ENCODE results near the gene PPY.

The PPY gene

GRCh38 chr17:43936434-43936833 is 5.8 kb downstream of the PPY start:
- H4K8ac ChIP-seq (ENCODE audit: low read depth, low read length): no peak overlapping the region
- no peak overlapping the region for H4K12ac ChIP-seq (ENCODE audit: low read depth, low read length)
- no peak overlapping the region for H3K4me3 ChIP-seq (ENCODE audit: low read depth, low read length)
- no peak overlapping the region for H2BK120ac ChIP-seq (ENCODE audit: insufficient read depth, low read length, poor library complexity)
- no peak overlapping the region for H2AK5ac ChIP-seq (ENCODE audit: low read length)
- H3K27me3 ChIP-seq (ENCODE audit: insufficient read depth, low read length): no peaks in the 10 kb centered on the region
- peaks cover 5% of the 10 kb centered on the region for H3K9me3 ChIP-seq (ENCODE audit: insufficient read depth, low read depth, low read length)
- H3K36me3 ChIP-seq (ENCODE audit: control insufficient read depth in 1 of 2, insufficient read depth in 2 of 2, low read length in 2 of 2): no peaks in the 10 kb centered on the region
- H2BK12ac ChIP-seq (ENCODE audit: low read length): no peak overlapping the region
- no peak overlapping the region for H3K9ac ChIP-seq (ENCODE audit: low read length)
- no peak overlapping the region for H2AFZ ChIP-seq (ENCODE audit: insufficient read depth, low read length, poor library complexity)
- H2BK5ac ChIP-seq (ENCODE audit: low read depth, low read length, poor library complexity): no peak overlapping the region
- no peak overlapping the region for H3K18ac ChIP-seq (ENCODE audit: low read length)
- H3K23ac ChIP-seq (ENCODE audit: low read length): no peak overlapping the region
- WGBS (ENCODE audit: extremely low coverage, insufficient coverage, insufficient read length): no CpG with 5 or more reads among the region's 3 CpGs
- H3K27ac ChIP-seq (ENCODE audit: low read depth, low read length): no peak overlapping the region
- no peak overlapping the region for H3K4me2 ChIP-seq (ENCODE audit: low read length)
- H3K4me1 ChIP-seq (ENCODE audit: control insufficient read depth in 1 of 2, insufficient read depth in 2 of 2, low read length in 2 of 2): peaks cover 4% of the 10 kb centered on the region in 2 experiments
- H3K79me1 ChIP-seq (ENCODE audit: low read length): no peaks in the 10 kb centered on the region
- H3K79me2 ChIP-seq (ENCODE audit: control insufficient read depth, insufficient read depth, low read length, poor library complexity): no peaks in the 10 kb centered on the region
- H4K91ac ChIP-seq (ENCODE audit: low read depth, low read length): no peak overlapping the region
- DNase-seq: no peak
- no peak overlapping the region for H3K4ac ChIP-seq (ENCODE audit: low read depth, low read length)
- no peak overlapping the region for H3K14ac ChIP-seq (ENCODE audit: low read length)

- no peaks in the 10 kb centered on the region for H3K79me2 ChIP-seq (ENCODE audit: control insufficient read depth, insufficient read depth, low read length, poor library complexity)
- no peak overlapping the region for H2AFZ ChIP-seq (ENCODE audit: insufficient read depth, low read length, poor library complexity)
- H3K79me1 ChIP-seq (ENCODE audit: low read length): no peaks in the 10 kb centered on the region
- H2BK12ac ChIP-seq (ENCODE audit: low read length): no peak overlapping the region
- no peak overlapping the region for H4K12ac ChIP-seq (ENCODE audit: low read depth, low read length)
- no peak overlapping the region for H3K23ac ChIP-seq (ENCODE audit: low read length)
- WGBS (ENCODE audit: extremely low coverage, insufficient coverage, insufficient read length): no CpG with 5 or more reads among the region's 6 CpGs
- H3K18ac ChIP-seq (ENCODE audit: low read length): no peak overlapping the region
- H2BK120ac ChIP-seq (ENCODE audit: insufficient read depth, low read length, poor library complexity): no peak overlapping the region
- no peak for DNase-seq
- H3K4ac ChIP-seq (ENCODE audit: low read depth, low read length): no peak overlapping the region
- H3K27ac ChIP-seq (ENCODE audit: low read depth, low read length): no peak overlapping the region
- H3K4me2 ChIP-seq (ENCODE audit: low read length): no peak overlapping the region
- H3K4me1 ChIP-seq (ENCODE audit: control insufficient read depth in 1 of 2, insufficient read depth in 2 of 2, low read length in 2 of 2): peaks cover 4% of the 10 kb centered on the region in 2 experiments
- H3K27me3 ChIP-seq (ENCODE audit: insufficient read depth, low read length): no peaks in the 10 kb centered on the region
- no peak overlapping the region for H4K8ac ChIP-seq (ENCODE audit: low read depth, low read length)
- no peak overlapping the region for H3K9ac ChIP-seq (ENCODE audit: low read length)
- no peak overlapping the region for H3K4me3 ChIP-seq (ENCODE audit: low read depth, low read length)
- H2AK5ac ChIP-seq (ENCODE audit: low read length): no peak overlapping the region
- no peaks in the 10 kb centered on the region for H3K36me3 ChIP-seq (ENCODE audit: control insufficient read depth in 1 of 2, insufficient read depth in 2 of 2, low read length in 2 of 2)
- no peak overlapping the region for H2BK5ac ChIP-seq (ENCODE audit: low read depth, low read length, poor library complexity)
- H3K9me3 ChIP-seq (ENCODE audit: insufficient read depth, low read depth, low read length): peaks cover 5% of the 10 kb centered on the region
- no peak overlapping the region for H3K14ac ChIP-seq (ENCODE audit: low read length)
- no peak overlapping the region for H4K91ac ChIP-seq (ENCODE audit: low read depth, low read length)
These were observed 6.4 kb downstream of the PPY start for GRCh38 chr17:43935926-43936261.

- DNase-seq: no peak
- H3K79me1 ChIP-seq (ENCODE audit: low read length): no peaks in the 10 kb centered on the region
- H3K4ac ChIP-seq (ENCODE audit: low read depth, low read length): no peak overlapping the region
- H3K36me3 ChIP-seq (ENCODE audit: control insufficient read depth in 1 of 2, insufficient read depth in 2 of 2, low read length in 2 of 2): no peaks in the 10 kb centered on the region
- H3K27me3 ChIP-seq (ENCODE audit: insufficient read depth, low read length): no peaks in the 10 kb centered on the region
- H3K27ac ChIP-seq (ENCODE audit: low read depth, low read length): no peak overlapping the region
- H2AFZ ChIP-seq (ENCODE audit: insufficient read depth, low read length, poor library complexity): no peak overlapping the region
- H2BK5ac ChIP-seq (ENCODE audit: low read depth, low read length, poor library complexity): no peak overlapping the region
- no peak overlapping the region for H2AK5ac ChIP-seq (ENCODE audit: low read length)
- no peak overlapping the region for H4K12ac ChIP-seq (ENCODE audit: low read depth, low read length)
- peaks cover 4% of the 10 kb centered on the region in 2 experiments for H3K4me1 ChIP-seq (ENCODE audit: control insufficient read depth in 1 of 2, insufficient read depth in 2 of 2, low read length in 2 of 2)
- H3K4me3 ChIP-seq (ENCODE audit: low read depth, low read length): no peak overlapping the region
- H2BK120ac ChIP-seq (ENCODE audit: insufficient read depth, low read length, poor library complexity): no peak overlapping the region
- no peak overlapping the region for H3K23ac ChIP-seq (ENCODE audit: low read length)
- no peak overlapping the region for H3K4me2 ChIP-seq (ENCODE audit: low read length)
- H3K18ac ChIP-seq (ENCODE audit: low read length): no peak overlapping the region
- no peaks in the 10 kb centered on the region for H3K79me2 ChIP-seq (ENCODE audit: control insufficient read depth, insufficient read depth, low read length, poor library complexity)
- H2BK12ac ChIP-seq (ENCODE audit: low read length): no peak overlapping the region
- H4K91ac ChIP-seq (ENCODE audit: low read depth, low read length): no peak overlapping the region
- H3K9ac ChIP-seq (ENCODE audit: low read length): no peak overlapping the region
- no peak overlapping the region for H4K8ac ChIP-seq (ENCODE audit: low read depth, low read length)
- WGBS (ENCODE audit: extremely low coverage, insufficient coverage, insufficient read length): no CpG with 5 or more reads among the region's 5 CpGs
- H3K14ac ChIP-seq (ENCODE audit: low read length): no peak overlapping the region
- peaks cover 5% of the 10 kb centered on the region for H3K9me3 ChIP-seq (ENCODE audit: insufficient read depth, low read depth, low read length)
These were observed 6.9 kb downstream of the PPY start for GRCh38 chr17:43935204-43935925.

GRCh38 chr17:43932923-43933322 is 9.4 kb downstream of the PPY start:
- H2AK5ac ChIP-seq (ENCODE audit: low read length): no peak overlapping the region
- no peak overlapping the region for H2AFZ ChIP-seq (ENCODE audit: insufficient read depth, low read length, poor library complexity)
- H3K18ac ChIP-seq (ENCODE audit: low read length): no peak overlapping the region
- no peak overlapping the region for H3K23ac ChIP-seq (ENCODE audit: low read length)
- no CpG with 5 or more reads among the region's 4 CpGs for WGBS (ENCODE audit: extremely low coverage, insufficient coverage, insufficient read length)
- H4K8ac ChIP-seq (ENCODE audit: low read depth, low read length): no peak overlapping the region
- peaks cover 1 to 2% of the 10 kb centered on the region in 2 experiments for H3K4me1 ChIP-seq (ENCODE audit: control insufficient read depth in 1 of 2, insufficient read depth in 2 of 2, low read length in 2 of 2)
- no peak overlapping the region for H3K14ac ChIP-seq (ENCODE audit: low read length)
- H4K12ac ChIP-seq (ENCODE audit: low read depth, low read length): no peak overlapping the region
- no peak overlapping the region for H3K27ac ChIP-seq (ENCODE audit: low read depth, low read length)
- H3K27me3 ChIP-seq (ENCODE audit: insufficient read depth, low read length): no peaks in the 10 kb centered on the region
- H3K4me2 ChIP-seq (ENCODE audit: low read length): no peak overlapping the region
- no peak for DNase-seq
- H2BK120ac ChIP-seq (ENCODE audit: insufficient read depth, low read length, poor library complexity): no peak overlapping the region
- no peaks in the 10 kb centered on the region for H3K36me3 ChIP-seq (ENCODE audit: control insufficient read depth in 1 of 2, insufficient read depth in 2 of 2, low read length in 2 of 2)
- H2BK12ac ChIP-seq (ENCODE audit: low read length): no peak overlapping the region
- H3K9ac ChIP-seq (ENCODE audit: low read length): no peak overlapping the region
- H3K79me2 ChIP-seq (ENCODE audit: control insufficient read depth, insufficient read depth, low read length, poor library complexity): no peaks in the 10 kb centered on the region
- H3K79me1 ChIP-seq (ENCODE audit: low read length): no peaks in the 10 kb centered on the region
- no peak overlapping the region for H3K4me3 ChIP-seq (ENCODE audit: low read depth, low read length)
- no peak overlapping the region for H4K91ac ChIP-seq (ENCODE audit: low read depth, low read length)
- peaks cover 3% of the 10 kb centered on the region for H3K9me3 ChIP-seq (ENCODE audit: insufficient read depth, low read depth, low read length)
- H3K4ac ChIP-seq (ENCODE audit: low read depth, low read length): no peak overlapping the region
- H2BK5ac ChIP-seq (ENCODE audit: low read depth, low read length, poor library complexity): no peak overlapping the region
